Measurements from ENCODE around the gene SLC23A2. TPM values are rescaled to one million over a fixed set of nuclear protein-coding genes. Genes with fewer than 3 reads are reported as not detected.
"Not testable (repeated sequence)": the region's sequence is repeated elsewhere in the genome, so short reads cannot be mapped to it uniquely, and the experiment has no call there.

The SLC23A2 gene
- polyA plus RNA-seq, 1 donor from 2014 or later = 38.3 TPM

DNA sequence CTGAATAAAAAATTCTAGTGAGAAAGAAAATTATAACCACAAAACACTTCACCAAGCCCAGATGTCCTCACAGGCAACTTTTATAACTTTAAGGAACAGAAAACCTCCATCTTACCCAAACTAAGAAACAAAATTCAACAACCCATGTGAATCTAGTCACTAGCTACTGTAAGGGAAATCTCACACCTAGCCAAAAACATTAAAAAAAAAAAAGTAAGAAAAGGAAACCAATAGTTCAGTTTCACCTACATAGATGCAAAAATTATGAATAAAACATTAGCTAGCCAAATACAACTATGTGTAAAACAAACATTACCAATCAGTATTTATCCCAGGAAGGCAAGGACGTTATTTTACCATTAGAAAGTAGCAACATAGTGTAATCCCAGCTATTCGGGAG lies 35.5 kb upstream of the SLC23A2 start:
- no peaks in the 10 kb centered on the region for H3F3A ChIP-seq (ENCODE audit: insufficient read depth, low read length, poor library complexity, severe bottlenecking)
- H3K36me3 ChIP-seq (ENCODE audit: insufficient read depth, low read length) = no peaks in the 10 kb centered on the region
- H2AFZ ChIP-seq (ENCODE audit: low read depth, low read length) = no peak overlapping the region
- no peak overlapping the region for H3K9ac ChIP-seq (ENCODE audit: low read length)
- TF ChIP-seq, protein P1, sequence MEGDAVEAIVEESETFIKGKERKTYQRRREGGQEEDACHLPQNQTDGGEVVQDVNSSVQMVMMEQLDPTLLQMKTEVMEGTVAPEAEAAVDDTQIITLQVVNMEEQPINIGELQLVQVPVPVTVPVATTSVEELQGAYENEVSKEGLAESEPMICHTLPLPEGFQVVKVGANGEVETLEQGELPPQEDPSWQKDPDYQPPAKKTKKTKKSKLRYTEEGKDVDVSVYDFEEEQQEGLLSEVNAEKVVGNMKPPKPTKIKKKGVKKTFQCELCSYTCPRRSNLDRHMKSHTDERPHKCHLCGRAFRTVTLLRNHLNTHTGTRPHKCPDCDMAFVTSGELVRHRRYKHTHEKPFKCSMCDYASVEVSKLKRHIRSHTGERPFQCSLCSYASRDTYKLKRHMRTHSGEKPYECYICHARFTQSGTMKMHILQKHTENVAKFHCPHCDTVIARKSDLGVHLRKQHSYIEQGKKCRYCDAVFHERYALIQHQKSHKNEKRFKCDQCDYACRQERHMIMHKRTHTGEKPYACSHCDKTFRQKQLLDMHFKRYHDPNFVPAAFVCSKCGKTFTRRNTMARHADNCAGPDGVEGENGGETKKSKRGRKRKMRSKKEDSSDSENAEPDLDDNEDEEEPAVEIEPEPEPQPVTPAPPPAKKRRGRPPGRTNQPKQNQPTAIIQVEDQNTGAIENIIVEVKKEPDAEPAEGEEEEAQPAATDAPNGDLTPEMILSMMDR (IDR thresholded peaks at IDR 0.05; ENCODE audit: poor library complexity, severe bottlenecking) = no peak
- TF ChIP-seq MXI1 (conservative IDR thresholded peaks at IDR 0.05; ENCODE audit: poor library complexity, severe bottlenecking) = no peak
- TF ChIP-seq EP300 (conservative IDR thresholded peaks at IDR 0.05; ENCODE audit: poor library complexity, severe bottlenecking) = no peak
- no peak for TF ChIP-seq SMC3 (conservative IDR thresholded peaks at IDR 0.05; ENCODE audit: poor library complexity)
- TF ChIP-seq POLR2AphosphoS5 (IDR thresholded peaks at IDR 0.05) = no peak
- no peak overlapping the region for H3K4me3 ChIP-seq (ENCODE audit: low read length)
- H3K9me3 ChIP-seq (ENCODE audit: low read length) = no peaks in the 10 kb centered on the region
- H3K27ac ChIP-seq (ENCODE audit: low read length) = no peak overlapping the region
- H3K27me3 ChIP-seq (ENCODE audit: insufficient read depth, low read depth, low read length) = no peaks in the 10 kb centered on the region
- no peaks in the 10 kb centered on the region for H4K20me1 ChIP-seq (ENCODE audit: insufficient read depth)
- H3K4me2 ChIP-seq (ENCODE audit: low read length) = no peak overlapping the region
- H3K79me2 ChIP-seq (replicated peaks; ENCODE audit: insufficient read depth, low read length) = no peaks in the 10 kb centered on the region
- no peaks in the 10 kb centered on the region for H3K9me2 ChIP-seq (ENCODE audit: insufficient read depth, low read length)

DNA sequence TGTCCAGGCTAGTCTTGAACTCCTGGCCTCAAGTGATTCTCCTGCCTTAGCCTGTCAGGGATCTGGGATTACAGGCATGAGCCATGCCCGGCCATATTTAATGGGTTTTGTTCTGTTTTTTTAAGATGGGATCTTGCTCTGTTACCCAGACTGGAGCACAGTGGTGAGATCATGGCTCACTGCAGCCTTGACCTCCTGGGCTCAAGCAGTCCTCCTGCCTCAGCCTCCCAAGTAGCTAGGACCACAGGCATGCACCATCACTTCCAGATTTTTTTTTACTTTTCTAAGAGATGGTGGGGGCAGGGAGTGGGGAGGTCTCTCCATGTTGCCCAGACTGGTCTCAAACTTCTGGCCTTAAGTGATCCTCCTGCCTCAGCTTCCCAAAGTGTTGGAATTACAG lies 34.2 kb upstream of the SLC23A2 start:
- not testable (repeated sequence) for H3K9me2 ChIP-seq (ENCODE audit: insufficient read depth, low read length); H3K27me3 ChIP-seq (ENCODE audit: insufficient read depth, low read depth, low read length); H2AFZ ChIP-seq (ENCODE audit: low read depth, low read length); H3K79me2 ChIP-seq (replicated peaks; ENCODE audit: insufficient read depth, low read length); H4K20me1 ChIP-seq (ENCODE audit: insufficient read depth); H3K9ac ChIP-seq (ENCODE audit: low read length); H3K36me3 ChIP-seq (ENCODE audit: insufficient read depth, low read length); H3K4me3 ChIP-seq (ENCODE audit: low read length); H3F3A ChIP-seq (ENCODE audit: insufficient read depth, low read length, poor library complexity, severe bottlenecking); H3K9me3 ChIP-seq (ENCODE audit: low read length); H3K4me2 ChIP-seq (ENCODE audit: low read length); H3K27ac ChIP-seq (ENCODE audit: low read length)

DNA sequence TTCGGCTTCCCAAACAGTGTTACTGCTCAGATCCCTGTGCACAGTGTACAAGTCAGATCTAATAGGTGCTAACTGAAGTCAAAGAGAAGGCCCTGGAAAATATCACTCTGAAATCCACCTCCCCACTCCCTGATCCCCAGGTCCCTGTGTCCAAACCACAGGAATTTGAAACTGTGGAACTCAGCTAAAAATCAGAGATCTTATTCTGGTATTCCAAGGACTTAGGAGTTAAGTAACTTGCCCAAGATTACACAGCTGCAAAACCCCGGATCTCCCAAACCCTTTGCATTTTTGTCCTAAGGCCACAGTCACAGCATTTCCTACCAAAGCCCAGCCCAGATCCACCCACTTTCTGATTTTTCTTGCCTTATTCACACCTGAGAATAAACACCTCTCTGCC lies 32.3 kb upstream of the SLC23A2 start:
- Histone ChIP-seq H2AFZ (ENCODE audit: low read depth, low read length) (no peak overlapping the region), H3K36me3 (ENCODE audit: insufficient read depth, low read length) (no peaks in the 10 kb centered on the region), H3K9me3 (ENCODE audit: low read length) (no peaks in the 10 kb centered on the region), H3K4me3 (ENCODE audit: low read length) (no peak overlapping the region), H3K9me2 (ENCODE audit: insufficient read depth, low read length) (no peaks in the 10 kb centered on the region), H4K20me1 (ENCODE audit: insufficient read depth) (no peaks in the 10 kb centered on the region), H3K27me3 (ENCODE audit: insufficient read depth, low read depth, low read length) (no peaks in the 10 kb centered on the region), H3F3A (ENCODE audit: insufficient read depth, low read length, poor library complexity, severe bottlenecking) (no peaks in the 10 kb centered on the region), H3K27ac (ENCODE audit: low read length) (no peak overlapping the region), H3K4me2 (ENCODE audit: low read length) (no peak overlapping the region), H3K9ac (ENCODE audit: low read length) (no peak overlapping the region), H3K79me2 (replicated peaks; ENCODE audit: insufficient read depth, low read length) (no peaks in the 10 kb centered on the region)
- TF ChIP-seq, protein P1 (IDR thresholded peaks at IDR 0.05; ENCODE audit: poor library complexity, severe bottlenecking) = no peak
- TF ChIP-seq TAF1 (IDR thresholded peaks at IDR 0.05; ENCODE audit: low read depth) (no peak), EZH2 (IDR thresholded peaks at IDR 0.05; ENCODE audit: borderline replicate concordance, insufficient read depth, low read length, poor library complexity, severe bottlenecking) (no peak), POLR2AphosphoS5 (IDR thresholded peaks at IDR 0.05) (no peak), RAD21 (conservative IDR thresholded peaks at IDR 0.05) (no peak), SMC3 (conservative IDR thresholded peaks at IDR 0.05; ENCODE audit: poor library complexity) (no peak), MXI1 (conservative IDR thresholded peaks at IDR 0.05; ENCODE audit: poor library complexity, severe bottlenecking) (no peak), EP300 (conservative IDR thresholded peaks at IDR 0.05; ENCODE audit: poor library complexity, severe bottlenecking) (no peak)
- TF ChIP-seq, protein P2, sequence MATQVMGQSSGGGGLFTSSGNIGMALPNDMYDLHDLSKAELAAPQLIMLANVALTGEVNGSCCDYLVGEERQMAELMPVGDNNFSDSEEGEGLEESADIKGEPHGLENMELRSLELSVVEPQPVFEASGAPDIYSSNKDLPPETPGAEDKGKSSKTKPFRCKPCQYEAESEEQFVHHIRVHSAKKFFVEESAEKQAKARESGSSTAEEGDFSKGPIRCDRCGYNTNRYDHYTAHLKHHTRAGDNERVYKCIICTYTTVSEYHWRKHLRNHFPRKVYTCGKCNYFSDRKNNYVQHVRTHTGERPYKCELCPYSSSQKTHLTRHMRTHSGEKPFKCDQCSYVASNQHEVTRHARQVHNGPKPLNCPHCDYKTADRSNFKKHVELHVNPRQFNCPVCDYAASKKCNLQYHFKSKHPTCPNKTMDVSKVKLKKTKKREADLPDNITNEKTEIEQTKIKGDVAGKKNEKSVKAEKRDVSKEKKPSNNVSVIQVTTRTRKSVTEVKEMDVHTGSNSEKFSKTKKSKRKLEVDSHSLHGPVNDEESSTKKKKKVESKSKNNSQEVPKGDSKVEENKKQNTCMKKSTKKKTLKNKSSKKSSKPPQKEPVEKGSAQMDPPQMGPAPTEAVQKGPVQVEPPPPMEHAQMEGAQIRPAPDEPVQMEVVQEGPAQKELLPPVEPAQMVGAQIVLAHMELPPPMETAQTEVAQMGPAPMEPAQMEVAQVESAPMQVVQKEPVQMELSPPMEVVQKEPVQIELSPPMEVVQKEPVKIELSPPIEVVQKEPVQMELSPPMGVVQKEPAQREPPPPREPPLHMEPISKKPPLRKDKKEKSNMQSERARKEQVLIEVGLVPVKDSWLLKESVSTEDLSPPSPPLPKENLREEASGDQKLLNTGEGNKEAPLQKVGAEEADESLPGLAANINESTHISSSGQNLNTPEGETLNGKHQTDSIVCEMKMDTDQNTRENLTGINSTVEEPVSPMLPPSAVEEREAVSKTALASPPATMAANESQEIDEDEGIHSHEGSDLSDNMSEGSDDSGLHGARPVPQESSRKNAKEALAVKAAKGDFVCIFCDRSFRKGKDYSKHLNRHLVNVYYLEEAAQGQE (IDR thresholded peaks at IDR 0.05; ENCODE audit: borderline replicate concordance) = no peak

DNA sequence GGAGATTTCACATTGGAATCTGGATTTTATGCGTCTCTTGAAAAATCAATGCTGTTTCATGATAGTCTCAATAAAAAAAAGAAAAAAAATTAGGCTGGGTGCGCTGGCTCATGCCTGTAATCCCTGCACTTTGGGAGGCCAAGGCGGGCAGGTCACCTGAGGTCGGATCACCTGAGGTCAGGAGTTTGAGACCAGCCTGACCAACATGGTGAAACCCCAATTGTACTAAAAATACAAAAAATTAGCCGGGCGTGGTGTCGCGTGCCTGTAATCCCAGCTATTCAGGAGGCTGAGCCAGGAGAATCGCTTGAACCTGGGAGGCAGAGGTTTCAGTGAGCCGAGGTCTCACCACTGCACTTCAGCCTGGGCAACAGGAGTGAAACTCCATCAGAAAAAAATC lies 30.4 kb upstream of the SLC23A2 start:
- H3F3A ChIP-seq (ENCODE audit: insufficient read depth, low read length, poor library complexity, severe bottlenecking); H3K4me2 ChIP-seq (ENCODE audit: low read length); H3K27ac ChIP-seq (ENCODE audit: low read length); H3K36me3 ChIP-seq (ENCODE audit: insufficient read depth, low read length); H3K9me3 ChIP-seq (ENCODE audit: low read length); H2AFZ ChIP-seq (ENCODE audit: low read depth, low read length); H3K79me2 ChIP-seq (replicated peaks; ENCODE audit: insufficient read depth, low read length); H3K9ac ChIP-seq (ENCODE audit: low read length); H4K20me1 ChIP-seq (ENCODE audit: insufficient read depth); H3K9me2 ChIP-seq (ENCODE audit: insufficient read depth, low read length); H3K4me3 ChIP-seq (ENCODE audit: low read length); H3K27me3 ChIP-seq (ENCODE audit: insufficient read depth, low read depth, low read length): not testable (repeated sequence)

Data from neural cell (in vitro differentiated cells).